D341Med (cell line): ENCODE results near the gene ASF1B.
"Not testable (repeated sequence)": the region's sequence is repeated elsewhere in the genome, so short reads cannot be mapped to it uniquely, and the experiment has no call there.

ENCODE experiments used
- DNase-seq: peaks from one replicate; pipeline ENCODE4 v3.0.0; 2012; ENCODE audit warnings: low spot score

ASF1B gene

DNA sequence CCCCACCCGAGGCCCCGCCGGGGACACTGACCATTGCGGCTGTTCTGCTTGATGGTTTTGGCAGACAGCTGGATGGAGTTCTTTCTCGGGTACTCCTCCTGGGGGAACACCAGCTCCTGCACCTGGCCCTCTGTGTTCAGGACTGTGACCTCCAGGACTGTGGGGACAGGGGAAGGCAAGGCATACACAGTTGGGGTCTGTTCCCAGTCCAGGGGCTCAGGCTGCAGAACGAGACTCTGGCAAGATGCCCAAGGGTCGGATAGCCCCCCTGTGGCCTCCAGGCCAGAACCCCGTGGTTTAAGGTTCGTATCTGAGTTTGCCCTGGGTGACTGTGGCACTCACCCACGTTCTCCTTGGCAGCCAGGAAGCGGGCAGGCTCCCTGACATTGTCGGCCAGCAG is 22.7 kb upstream of the ASF1B start:
- no peak for DNase-seq

DNA sequence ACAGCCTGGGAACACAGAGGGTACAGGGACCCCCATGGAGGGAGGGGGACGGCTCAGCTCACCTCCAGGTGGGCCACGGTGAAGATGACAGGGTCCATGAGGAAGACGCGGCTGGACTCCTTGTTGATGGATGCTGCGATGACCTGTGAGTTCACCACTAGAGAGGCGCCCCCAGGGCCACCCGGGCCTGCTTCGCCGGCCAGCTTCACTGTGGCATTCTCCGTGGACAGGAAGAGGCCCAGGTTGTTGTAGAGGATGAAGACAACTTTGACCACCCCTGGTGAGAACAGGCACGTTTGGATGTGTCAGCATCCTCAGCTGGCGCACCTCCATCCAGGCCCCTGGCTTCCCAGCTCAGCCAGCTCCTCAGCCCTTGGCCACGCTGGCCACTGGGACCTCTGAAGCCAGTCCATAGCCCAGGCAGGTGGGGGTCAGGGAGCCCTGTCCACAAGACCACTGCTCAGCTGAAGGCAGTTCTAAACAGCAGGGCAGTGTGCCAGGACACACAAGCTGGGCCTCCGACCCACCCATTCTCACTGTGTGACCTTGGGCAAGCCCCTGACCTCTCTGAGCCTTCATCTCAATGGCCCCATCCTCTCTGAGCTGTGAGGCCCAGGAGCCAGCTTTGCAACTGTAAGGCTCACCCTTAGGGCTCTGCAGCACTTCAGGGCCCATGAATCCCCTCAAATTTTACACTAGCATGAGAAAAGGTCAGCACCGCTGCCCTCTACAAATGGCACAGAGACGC is 22.1 kb upstream of the ASF1B start:
- DNase-seq, result no peak

DNA sequence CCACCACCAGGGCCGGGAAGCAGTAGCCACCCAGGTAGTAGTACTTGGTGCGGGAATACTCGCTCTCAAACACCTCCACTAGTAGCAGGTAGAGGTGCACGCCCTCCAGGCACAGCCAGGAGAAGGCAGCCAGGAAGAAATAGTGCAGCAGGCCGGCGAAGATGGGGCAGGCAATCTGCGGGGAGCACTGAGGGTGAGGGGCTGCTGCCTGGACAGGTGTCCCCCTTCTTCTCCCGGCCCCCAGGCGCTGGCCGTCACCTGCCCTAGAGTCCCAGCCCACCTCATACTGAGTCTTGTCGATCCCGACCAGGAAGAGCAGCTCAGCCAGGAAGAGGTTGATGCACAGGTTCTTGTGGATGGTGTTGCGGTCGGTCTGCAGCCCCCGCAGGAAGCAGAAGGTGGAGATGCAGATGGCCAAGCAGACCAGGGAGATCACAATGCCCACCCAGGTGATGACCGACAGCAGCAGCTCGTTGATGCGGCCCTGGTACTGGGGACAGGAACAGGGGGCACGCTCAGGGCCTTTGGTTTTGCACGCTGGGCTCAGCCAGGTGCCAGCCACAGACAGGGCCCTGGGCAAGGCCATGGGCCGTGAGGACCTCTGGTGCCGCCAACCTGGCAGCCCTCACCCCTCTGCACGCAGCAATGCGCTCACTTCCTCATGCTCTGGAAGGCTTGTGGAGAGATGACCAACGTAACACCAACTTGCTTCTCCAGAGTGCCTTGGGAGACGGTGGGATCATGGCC is 20.8 kb upstream of the ASF1B start:
- no peak for DNase-seq

- no peak for DNase-seq
Observed at GRCh38 chr19:14156122-14156521, 19.7 kb upstream of the ASF1B start.

GRCh38 chr19:14155371-14155770 is 19.0 kb upstream of the ASF1B start:
- no peak for DNase-seq

DNA sequence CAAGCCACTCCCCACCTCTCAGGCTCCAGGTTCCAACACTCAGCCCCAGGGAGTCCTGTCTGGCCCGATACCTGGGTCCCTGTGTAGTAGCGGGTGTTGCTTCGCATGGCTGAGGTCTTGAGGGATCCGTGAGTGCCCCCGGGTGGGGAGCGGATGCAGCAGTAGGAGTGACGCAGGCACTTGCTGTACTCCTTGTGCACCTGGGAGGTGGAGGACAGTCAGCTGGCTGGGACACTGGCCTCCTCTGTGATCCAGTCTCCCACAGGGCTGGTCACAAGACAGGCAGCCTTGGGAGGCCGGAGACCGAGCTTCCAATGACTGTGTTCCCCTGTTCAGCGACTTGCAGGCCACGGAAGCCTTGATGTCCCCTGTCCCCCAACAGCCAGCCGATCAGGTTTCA is 16.3 kb upstream of the ASF1B start:
- no peak for DNase-seq

DNA sequence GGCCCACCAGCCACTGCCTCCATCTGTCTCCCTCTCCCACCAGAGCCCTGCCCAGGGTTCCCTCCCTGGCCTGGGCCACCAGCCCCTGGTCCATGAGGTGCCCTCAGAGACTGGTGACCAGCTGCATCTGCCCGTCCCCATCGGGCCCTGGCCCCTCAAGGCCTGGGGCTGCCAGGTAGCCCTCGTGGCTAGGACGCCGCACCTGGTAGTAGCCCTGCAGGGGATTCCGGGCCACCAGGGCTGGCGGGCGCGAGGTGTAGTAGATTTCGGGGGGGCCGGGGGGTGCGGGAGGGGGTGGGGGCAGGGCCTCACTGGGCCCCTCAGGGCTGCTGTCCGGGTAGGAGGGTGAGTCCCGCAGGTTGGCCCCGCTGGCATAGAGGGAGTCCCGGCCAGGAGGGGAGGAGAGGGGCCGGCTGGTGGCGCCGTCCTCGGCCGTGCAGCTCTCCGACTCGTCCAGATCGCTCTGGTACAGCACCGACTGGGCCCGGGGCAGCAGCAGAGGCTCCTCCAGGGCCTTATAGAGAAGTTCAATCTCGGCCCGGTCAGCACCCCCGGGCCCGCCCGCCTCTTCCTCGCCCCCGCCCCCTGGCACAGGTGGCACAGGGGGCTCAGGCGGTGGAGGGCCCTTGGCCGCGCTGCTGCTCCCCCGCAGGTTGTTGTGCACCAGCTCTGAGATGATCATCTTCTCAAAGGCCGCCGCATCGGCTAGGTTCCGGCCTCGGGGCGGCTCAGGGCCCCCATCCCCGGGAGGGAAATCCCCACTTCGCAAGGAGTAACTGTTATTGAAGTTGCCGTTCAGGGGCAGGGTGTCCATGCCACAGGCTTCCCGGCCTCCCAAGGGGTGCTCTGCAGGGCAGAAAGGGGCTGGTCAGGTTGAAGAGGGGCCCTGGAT is 14.6 kb upstream of the ASF1B start:
- DNase-seq, result no peak

DNA sequence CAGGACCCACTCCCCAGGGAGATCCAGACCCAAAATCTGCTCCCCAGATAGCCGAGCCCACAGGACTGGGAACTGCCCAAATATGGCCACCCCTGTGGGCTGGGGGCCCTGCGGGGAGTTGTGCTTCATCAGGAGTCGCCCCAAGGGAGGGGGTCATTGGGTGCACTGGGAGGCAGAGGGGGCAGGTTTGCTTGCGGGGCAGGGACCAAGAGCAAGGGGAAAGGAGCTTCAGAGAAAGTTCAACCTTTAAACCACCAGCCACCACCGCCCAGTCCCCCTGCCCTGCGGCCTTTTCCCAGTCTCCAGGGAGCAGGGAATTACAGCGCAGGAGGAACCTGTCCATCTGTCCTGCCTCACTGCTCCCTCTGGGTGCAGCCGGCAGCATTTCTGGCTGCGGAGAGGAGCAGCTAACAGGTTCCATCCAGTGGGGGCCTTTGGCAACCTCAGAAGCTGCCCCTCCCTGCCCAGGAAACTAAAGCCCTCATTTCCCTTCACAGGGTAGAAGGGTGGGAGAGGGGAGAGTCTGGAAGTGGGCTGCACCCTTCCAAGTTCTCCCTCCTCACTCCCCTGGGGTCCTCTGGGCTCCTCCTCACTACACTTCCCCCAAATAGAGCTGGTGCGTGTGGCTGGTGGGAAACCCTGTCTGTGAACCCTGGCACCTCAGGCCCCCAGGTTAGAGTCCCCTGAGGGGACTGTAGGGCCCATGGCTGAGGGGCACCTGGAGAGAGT is 13.8 kb upstream of the ASF1B start:
- DNase-seq, result peak; percentile 82

DNA sequence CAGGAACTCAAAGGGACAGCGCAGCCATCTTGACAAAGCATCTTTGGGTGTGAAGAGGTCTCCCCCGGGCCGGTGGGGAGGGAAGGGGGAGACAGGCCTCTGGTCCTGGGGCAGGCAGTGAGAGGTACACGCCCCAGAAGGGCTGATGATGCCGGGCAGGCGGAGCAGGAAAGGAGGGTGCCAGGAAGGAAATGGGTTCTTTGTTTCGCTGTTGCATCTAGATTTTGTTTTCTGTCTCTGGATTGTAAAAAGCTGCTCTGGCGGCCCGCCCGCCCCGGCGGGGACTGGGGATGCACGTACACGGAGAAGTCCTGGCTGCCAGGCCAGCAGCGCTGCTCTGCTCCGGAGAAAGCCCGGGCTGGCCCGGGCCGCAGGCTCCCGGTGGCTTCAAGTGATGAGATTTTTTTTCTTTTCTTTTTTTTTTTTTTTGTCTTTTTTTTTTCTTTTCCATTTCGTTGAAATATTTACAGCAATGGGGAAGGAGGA is 13.2 kb upstream of the ASF1B start:
- DNase-seq, result no peak

- no peak for DNase-seq
Observed at GRCh38 chr19:14148751-14149410, 12.5 kb upstream of the ASF1B start.

DNA sequence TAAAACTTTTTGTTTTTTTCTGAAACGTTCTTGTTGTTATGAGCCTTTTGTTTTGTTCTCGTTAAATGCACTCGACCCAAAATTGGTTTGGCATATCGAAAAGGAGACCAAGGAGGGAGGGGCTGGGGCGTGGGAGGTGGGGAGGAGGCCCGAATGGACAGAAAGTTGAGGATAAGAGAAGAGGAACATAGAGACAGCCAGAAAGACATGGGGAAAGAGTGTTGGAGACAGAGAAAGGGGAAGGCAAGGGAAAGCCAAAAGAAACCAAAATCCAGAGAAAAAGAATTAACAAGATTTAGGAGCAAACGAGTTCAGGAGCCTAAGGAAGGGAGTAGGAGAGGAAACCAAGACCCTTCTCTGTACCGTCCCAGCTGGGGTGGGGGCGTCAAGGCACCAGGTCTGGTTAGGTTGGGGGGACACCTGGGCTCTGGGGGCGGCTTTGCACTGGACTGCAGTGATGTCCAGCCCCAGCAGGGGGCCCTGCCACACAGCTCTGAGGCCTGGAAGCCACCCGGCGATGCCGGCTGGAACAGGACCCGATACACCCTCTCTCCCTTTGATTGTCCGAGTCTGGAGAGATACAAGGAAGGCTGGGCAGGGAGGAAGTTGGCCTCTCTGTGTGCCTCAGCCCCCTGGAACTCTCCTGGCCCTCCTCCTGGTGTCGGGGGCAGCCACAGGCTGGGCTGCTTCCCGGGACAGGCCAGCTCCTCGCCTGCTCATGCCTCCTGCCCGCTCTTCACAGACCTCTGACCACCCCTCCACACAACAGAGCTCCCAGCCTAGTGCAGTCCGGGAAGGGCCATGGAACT is 11.6 kb upstream of the ASF1B start:
- DNase-seq, result peak; percentile 82

- no peak for DNase-seq
Observed at GRCh38 chr19:14146789-14147216, 10.4 kb upstream of the ASF1B start.

DNA sequence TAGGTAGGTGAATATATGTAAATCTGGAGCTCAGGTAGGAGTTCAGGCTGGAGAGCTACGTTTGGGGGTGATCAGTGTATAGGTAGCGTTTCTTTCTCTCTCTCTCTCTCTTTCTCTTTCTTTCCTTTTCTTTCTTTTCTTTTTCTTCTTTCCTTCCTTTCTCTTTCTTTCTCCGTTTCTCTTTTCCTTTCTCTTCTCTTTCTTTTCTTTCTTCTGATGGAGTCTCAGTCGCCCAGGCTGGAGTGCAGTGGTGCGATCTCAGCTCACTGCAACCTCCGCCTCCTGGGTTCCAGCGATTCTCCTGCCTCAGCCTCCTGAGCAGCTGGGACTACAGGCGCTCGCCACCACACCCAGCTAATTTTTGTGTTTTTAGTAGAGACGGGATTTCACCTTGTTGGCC is 9.8 kb upstream of the ASF1B start:
- DNase-seq, result not testable (repeated sequence)

DNA sequence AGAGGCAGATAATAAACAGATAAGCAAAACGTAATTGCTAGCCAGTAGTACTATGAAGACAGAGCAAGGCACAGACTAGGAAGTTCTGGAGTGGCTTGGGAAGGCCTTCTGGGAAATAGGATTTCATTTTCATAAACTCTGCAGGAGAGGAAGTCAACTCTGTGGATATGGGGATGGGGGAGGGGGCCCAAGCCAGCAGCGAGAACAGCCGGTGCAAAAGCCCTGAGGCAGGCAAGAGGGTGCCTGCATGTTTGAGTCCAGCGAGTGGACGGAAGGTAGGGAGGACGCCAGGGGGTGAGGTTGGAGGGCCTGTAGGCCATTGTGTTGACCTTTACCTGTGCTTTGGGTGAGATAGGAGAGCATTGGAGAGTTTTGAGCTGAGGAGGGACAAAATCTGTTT is 9.0 kb upstream of the ASF1B start:
- DNase-seq, result no peak

DNA sequence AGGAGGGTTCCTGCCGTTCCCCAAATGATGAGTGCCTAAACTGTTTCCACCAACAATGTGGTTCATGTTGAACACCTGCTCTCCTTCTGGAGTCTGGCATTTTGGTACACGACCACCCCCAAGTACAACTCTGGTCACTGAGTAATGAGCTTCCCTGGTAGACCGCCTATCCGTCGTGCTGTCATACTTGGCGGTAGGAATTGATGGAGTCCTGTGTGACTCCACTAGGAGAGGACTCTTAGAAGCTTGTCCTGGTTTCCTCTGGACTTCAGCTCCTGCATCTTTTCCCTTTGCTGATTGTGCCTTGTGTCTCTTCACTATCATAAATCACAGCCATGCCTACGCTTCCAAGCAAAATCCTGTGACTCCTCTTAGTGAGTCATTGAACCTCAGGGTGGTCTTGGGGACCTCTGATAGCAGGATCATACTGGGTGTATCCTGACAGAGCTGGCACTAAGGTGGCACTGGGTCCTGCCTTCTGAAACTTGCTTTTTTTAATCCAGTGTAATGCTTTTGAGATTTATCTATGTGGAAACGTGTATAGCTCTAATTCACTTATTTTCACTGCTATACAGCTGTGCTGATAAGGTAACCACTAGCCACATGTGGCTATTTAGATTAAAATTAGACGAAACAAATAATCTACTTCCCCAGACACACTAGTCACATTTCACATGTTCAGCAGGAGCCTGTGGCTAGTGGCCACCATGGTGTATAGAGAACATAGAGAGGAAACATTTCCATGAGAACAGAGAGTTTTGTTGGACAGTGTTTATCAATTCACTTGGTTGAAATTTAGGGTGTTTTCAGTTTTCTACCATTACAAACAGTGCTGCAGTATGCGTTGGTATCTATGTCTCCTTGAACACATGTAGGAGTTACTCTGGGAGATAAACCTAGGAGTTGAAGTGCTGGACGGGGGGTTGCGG is 6.1 kb upstream of the ASF1B start:
- DNase-seq, result no peak

DNA sequence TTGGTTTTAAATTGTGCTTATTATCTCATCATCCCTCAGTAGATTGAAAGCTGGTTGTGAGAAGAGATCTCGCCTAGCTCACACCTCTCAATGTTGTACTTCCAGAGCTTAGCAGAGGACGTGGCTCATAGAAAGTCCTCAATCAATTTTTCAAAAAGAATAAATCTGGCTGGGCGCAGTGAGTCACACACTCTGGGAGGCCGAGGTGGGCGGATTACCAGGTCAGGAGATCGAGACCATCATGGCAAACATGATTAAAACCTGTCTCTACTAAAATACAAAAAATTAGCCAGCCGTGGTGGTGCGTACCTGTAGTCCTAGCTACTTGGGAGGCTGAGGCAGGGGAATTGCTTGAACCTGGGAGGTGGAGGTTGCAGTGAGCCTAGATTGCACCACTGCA is 4.7 kb upstream of the ASF1B start:
- DNase-seq, result no peak

DNA sequence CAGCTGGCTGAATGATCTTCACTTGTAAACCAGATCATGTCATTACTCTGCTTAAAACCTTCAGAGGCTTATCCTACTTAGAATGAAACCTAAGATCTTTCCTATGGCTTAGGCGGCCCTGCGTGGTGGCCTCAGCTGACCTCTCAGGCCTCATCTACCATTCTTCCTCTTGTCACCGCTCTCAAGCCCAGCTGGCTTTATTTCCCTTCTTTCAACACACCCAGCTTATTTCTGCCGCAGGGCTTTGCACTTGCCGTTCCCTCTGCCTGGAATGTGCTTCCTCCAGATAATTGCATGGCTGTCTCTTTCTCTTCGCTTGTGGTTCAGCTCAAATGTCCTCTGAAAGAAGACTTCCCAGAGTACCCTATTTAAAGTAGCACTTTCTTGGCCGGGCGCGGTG is 3.6 kb upstream of the ASF1B start:
- peak; percentile 70 for DNase-seq

DNA sequence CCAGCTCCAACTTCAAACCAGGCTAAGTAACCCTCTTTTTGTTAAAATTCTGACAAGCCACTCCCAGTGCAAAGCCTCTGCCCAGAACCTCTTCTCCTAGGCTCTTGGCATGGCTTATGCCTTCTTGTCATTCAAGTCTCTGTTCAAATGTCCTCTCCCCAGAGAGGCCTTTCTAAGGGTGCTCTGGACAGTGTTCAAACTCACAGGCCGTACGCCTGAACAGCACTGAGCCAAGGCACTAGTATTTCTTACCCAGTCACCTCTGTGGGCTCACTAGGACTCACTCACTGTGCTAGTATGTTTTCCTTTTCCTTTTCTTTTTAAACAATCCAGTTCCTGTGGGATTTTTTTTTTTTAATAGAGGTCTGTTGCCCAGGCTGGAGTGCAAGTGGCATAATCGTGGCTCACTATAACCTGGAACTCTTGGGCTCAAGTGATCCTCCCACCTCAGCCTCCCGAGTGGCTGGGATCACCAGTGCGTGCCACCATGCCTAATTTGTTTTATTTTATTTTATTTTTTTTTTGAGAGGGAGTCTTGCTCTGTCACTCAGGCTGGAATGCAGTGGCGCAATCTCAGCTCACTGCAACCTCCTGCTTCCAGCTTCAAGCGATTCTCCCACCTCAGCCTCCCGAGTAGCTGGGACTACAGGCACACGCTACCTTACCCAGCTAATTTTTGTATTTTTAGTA is 2.3 kb upstream of the ASF1B start:
- DNase-seq, result no peak
